Measurements from ENCODE around the gene PTX4.
"Not testable (repeated sequence)": the region's sequence is repeated elsewhere in the genome, so short reads cannot be mapped to it uniquely, and the experiment has no call there.

Gene PTX4

GRCh38 chr16:1441391-1441829 is 47.3 kb downstream of the PTX4 start:
- DNase-seq: no peak

GRCh38 chr16:1439699-1440074 is 49.1 kb downstream of the PTX4 start:
- not testable (repeated sequence) for DNase-seq

- no peak for DNase-seq
Measured at GRCh38 chr16:1439058-1439698, 49.6 kb downstream of the PTX4 start.

GRCh38 chr16:1438229-1439057 is 50.3 kb downstream of the PTX4 start:
- DNase-seq: no peak

- no peak for DNase-seq
Measured at GRCh38 chr16:1437606-1438005, 51.1 kb downstream of the PTX4 start.

- no peak for DNase-seq
Measured at GRCh38 chr16:1436731-1437355, 51.9 kb downstream of the PTX4 start.

- DNase-seq: no peak
Measured at GRCh38 chr16:1435921-1436697, 52.6 kb downstream of the PTX4 start.
